Activated CD4-positive, CD25-positive, alpha-beta regulatory T cell (primary cell): ENCODE results near the gene CHMP6.

ENCODE experiments used
- DNase-seq, 4 experiments: peaks; one replicate each; lab custom pipeline; 2025; lab: John Stamatoyannopoulos, UW

The CHMP6 gene

GRCh38 chr17:80956321-80957190 is 35.1 kb upstream of the CHMP6 start:
- no peak for DNase-seq

- DNase-seq = no peak
Measured at GRCh38 chr17:80957461-80957941, 34.1 kb upstream of the CHMP6 start.

GRCh38 chr17:80959330-80960036 is 32.2 kb upstream of the CHMP6 start:
- DNase-seq = no peak

GRCh38 chr17:80960037-80960796 is 31.4 kb upstream of the CHMP6 start:
- DNase-seq = no peak

- no peak for DNase-seq
Measured at GRCh38 chr17:80960797-80961452, 30.7 kb upstream of the CHMP6 start.

GRCh38 chr17:80961541-80962330 is 29.9 kb upstream of the CHMP6 start:
- no peak for DNase-seq

- no peak for DNase-seq
Measured at GRCh38 chr17:80962356-80963329, 29.0 kb upstream of the CHMP6 start.

- DNase-seq = no peak
Measured at GRCh38 chr17:80963812-80964543, 27.7 kb upstream of the CHMP6 start.

GRCh38 chr17:80964544-80964856 is 27.1 kb upstream of the CHMP6 start:
- no peak for DNase-seq

GRCh38 chr17:80964859-80965580 is 26.6 kb upstream of the CHMP6 start:
- no peak for DNase-seq

DNA sequence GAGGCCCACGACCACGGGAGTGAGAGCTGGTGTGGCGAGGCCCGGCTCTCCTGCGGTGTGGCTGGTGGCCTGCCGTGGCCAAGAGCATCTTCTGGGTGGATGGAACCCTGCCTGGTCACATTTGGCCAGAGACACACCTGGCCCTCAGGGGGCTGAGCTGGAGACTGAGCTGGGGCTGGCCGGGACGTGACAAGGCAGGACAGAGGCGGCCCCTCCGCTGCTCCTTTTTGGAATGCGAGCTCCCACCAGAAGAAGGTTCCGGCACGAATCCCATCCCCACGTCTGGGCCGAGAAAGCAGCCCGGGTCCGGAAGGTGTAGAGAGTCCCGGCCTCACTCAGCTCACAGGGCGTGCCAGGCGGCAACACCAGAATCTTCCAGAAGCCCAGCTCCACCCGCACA is 26.0 kb upstream of the CHMP6 start:
- DNase-seq = no peak

DNA sequence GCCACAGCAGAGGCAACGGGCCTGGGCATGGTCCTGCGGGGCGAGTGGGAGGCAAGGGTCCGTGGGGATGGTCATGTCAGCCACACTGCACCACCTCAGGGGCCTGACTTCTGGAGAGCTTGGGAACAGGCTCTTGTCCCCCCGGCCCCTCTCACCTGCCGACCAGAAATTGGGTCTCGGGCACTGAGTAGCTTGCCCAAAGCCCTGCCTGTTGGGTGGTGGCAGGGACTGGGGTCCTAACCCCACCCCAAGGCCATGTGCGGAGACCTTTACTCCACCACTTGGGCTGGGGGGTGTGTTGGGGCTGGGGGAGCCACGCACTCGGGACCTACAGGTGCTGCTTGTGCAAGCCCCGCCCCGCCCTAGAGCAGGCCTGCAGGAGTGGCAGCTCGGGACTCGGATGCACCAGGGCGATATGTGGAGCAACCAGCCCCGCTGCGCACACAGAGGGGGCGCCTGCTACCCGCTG is 24.2 kb upstream of the CHMP6 start:
- no peak for DNase-seq

GRCh38 chr17:80968602-80969029 is 23.0 kb upstream of the CHMP6 start:
- DNase-seq = no peak

DNA sequence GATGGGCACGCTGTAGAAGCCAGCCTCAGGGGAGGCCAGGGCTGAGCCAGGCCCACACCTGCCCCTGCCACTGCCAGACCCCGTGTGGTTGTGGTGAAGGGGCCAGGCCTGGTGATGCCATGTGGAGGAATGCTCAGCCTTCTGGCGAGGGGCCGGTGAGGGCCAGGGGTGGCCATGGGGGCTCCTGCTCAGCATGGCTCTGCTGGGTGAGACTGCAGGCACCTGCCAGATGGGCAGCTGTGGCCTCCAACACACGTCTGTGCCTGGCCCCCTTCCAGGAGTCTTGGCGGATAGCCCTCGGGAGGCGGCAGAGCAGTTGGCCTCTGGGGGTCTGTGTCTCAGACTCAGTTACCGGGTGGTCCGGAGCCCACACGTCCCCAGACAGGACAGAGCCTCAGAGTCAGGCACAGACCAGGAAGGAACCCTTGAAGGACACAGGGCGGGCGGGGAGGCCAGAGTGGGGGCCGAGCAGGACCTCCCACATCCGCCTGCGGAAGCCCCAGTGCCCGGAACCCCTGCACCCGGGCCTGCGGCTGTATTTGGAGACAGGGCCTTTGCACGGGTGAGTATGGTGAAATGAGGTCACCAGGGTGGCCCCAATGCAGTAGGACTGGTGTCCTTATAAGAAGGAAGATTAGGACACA is 22.5 kb upstream of the CHMP6 start:
- no peak for DNase-seq

GRCh38 chr17:80969674-80970043 is 22.0 kb upstream of the CHMP6 start:
- no peak for DNase-seq

GRCh38 chr17:80970044-80970761 is 21.4 kb upstream of the CHMP6 start:
- DNase-seq = peak in 2 of 4 experiments; percentile 17 to 33
